Loucy (cell line): ENCODE results near the gene DCP1A.

ENCODE experiments used
- H2AFZ ChIP-seq: fragments of 200-600 bp; sonication (generic); 2 replicates; pipeline ENCODE4 v1.6.0; 2016; ENCODE audit warnings: antibody characterized with exemption, mild to moderate bottlenecking, low read length, moderate library complexity
- H3F3A ChIP-seq: fragments of 200-600 bp; 2 replicates; pipeline ENCODE4 v1.6.0; 2016; ENCODE audit warnings: antibody characterized with exemption, low read depth, mild to moderate bottlenecking
- H3K27me3 ChIP-seq: fragments of 200-600 bp; sonication (generic); 2 replicates; pipeline ENCODE4 v1.6.1; 2014; ENCODE audit warnings: low read length, mild to moderate bottlenecking; ENCODE audit not compliant: insufficient read depth, poor library complexity, severe bottlenecking
- H3K36me3 ChIP-seq: fragments of 200-600 bp; sonication (generic); 2 replicates; pipeline ENCODE4 v1.6.1; 2016; ENCODE audit warnings: low read length; ENCODE audit not compliant: insufficient read depth
- H3K4me1 ChIP-seq: fragments of 200-600 bp; sonication (generic); 2 replicates; pipeline ENCODE4 v1.5.1; 2014; ENCODE audit warnings: low read length, mild to moderate bottlenecking; ENCODE audit not compliant: insufficient read depth, poor library complexity, severe bottlenecking
- H3K4me2 ChIP-seq: fragments of 200-600 bp; sonication (generic); 2 replicates; pipeline ENCODE4 v1.6.0; 2014; ENCODE audit warnings: antibody characterized with exemption, low read length, low read depth, mild to moderate bottlenecking; ENCODE audit not compliant: poor library complexity, severe bottlenecking
- H3K4me3 ChIP-seq: fragments of 200-600 bp; sonication (generic); 2 replicates; pipeline ENCODE4 v1.5.1; 2014; ENCODE audit warnings: low read length, mild to moderate bottlenecking, mixed read lengths; ENCODE audit not compliant: poor library complexity, severe bottlenecking
- H3K79me2 ChIP-seq: fragments of 200-600 bp; sonication (generic); 2 replicates; pipeline ENCODE4 v1.6.1; 2014; ENCODE audit warnings: low read length; ENCODE audit not compliant: insufficient read depth
- H3K9ac ChIP-seq: fragments of 200-600 bp; sonication (generic); 2 replicates; pipeline ENCODE4 v1.6.0; 2014; ENCODE audit warnings: mild to moderate bottlenecking, low read depth, low read length, moderate library complexity; ENCODE audit not compliant: poor library complexity, severe bottlenecking
- H3K9me2 ChIP-seq: fragments of 200-600 bp; sonication (generic); replicated peaks from 2 replicates; pipeline ENCODE4 v1.6.1; 2016; ENCODE audit warnings: low read depth, low read length, mixed read lengths
- H3K9me3 ChIP-seq: fragments of 200-600 bp; sonication (generic); 2 replicates; pipeline ENCODE4 v1.6.1; 2014; ENCODE audit warnings: mild to moderate bottlenecking, antibody characterized with exemption, low read length, low read depth; ENCODE audit not compliant: insufficient read depth
- H4K20me1 ChIP-seq: fragments of 200-600 bp; sonication (generic); 2 replicates; pipeline ENCODE4 v1.6.0; 2014; ENCODE audit warnings: antibody characterized with exemption, low read length, mild to moderate bottlenecking; ENCODE audit not compliant: insufficient read depth, poor library complexity, severe bottlenecking
- EZH2phosphoT487 ChIP-seq: fragments of 200-600 bp; IDR thresholded peaks from 2 replicates; pipeline ENCODE4 v1.6.1; 2018; ENCODE audit warnings: antibody characterized with exemption, mild to moderate bottlenecking, moderate library complexity, borderline replicate concordance
- TF ChIP-seq, protein P1 (sequence below): fragments of 200-600 bp; sonication (generic); conservative IDR thresholded peaks from 2 replicates; pipeline ENCODE4 v1.5.1; 2014; ENCODE audit warnings: mild to moderate bottlenecking, antibody characterized with exemption, low read length

DCP1A gene

DNA sequence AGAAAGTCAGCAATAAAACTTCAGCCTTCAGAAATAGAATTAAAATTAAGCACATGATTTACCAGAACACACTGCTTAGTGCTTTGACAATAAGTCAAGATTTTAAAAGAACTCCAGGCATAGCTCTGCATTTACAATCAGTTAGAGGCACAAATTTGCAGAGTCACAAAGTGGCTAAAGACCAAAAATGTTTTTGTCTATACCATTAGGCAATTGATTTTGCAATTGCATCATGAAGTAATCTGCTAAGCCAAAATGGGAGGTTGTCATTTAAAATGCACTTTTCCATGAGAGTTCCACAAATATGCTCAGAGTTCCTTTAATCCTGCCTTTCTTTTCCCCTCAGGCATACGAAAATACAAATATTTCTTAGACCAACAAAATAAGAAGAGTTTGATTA lies 10.1 kb upstream of the DCP1A start:
- Histone ChIP-seq H3F3A (no peaks in the 10 kb centered on the region), H3K27me3 (no peaks in the 10 kb centered on the region), H3K4me2 (no peak overlapping the region), H2AFZ (no peak overlapping the region), H3K79me2 (no peaks in the 10 kb centered on the region), H3K36me3 (no peaks in the 10 kb centered on the region), H3K9me3 (no peaks in the 10 kb centered on the region), H3K4me3 (no peak overlapping the region), H4K20me1 (no peaks in the 10 kb centered on the region), H3K9me2 (no peaks in the 10 kb centered on the region), H3K9ac (no peak overlapping the region), H3K4me1 (peaks cover 8% of the 10 kb centered on the region)
- TF ChIP-seq EZH2phosphoT487 = no peak
- TF ChIP-seq, protein P1, sequence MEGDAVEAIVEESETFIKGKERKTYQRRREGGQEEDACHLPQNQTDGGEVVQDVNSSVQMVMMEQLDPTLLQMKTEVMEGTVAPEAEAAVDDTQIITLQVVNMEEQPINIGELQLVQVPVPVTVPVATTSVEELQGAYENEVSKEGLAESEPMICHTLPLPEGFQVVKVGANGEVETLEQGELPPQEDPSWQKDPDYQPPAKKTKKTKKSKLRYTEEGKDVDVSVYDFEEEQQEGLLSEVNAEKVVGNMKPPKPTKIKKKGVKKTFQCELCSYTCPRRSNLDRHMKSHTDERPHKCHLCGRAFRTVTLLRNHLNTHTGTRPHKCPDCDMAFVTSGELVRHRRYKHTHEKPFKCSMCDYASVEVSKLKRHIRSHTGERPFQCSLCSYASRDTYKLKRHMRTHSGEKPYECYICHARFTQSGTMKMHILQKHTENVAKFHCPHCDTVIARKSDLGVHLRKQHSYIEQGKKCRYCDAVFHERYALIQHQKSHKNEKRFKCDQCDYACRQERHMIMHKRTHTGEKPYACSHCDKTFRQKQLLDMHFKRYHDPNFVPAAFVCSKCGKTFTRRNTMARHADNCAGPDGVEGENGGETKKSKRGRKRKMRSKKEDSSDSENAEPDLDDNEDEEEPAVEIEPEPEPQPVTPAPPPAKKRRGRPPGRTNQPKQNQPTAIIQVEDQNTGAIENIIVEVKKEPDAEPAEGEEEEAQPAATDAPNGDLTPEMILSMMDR = no peak

- H3K9me2 ChIP-seq = no peaks in the 10 kb centered on the region
- H3K36me3 ChIP-seq = no peaks in the 10 kb centered on the region
- H4K20me1 ChIP-seq = no peaks in the 10 kb centered on the region
- H3K27me3 ChIP-seq = no peaks in the 10 kb centered on the region
- TF ChIP-seq, protein P1 = no peak
- TF ChIP-seq EZH2phosphoT487 = no peak
- H3F3A ChIP-seq = no peaks in the 10 kb centered on the region
- no peaks in the 10 kb centered on the region for H3K79me2 ChIP-seq
- H3K4me1 ChIP-seq = peaks cover 20% of the 10 kb centered on the region
- no peak overlapping the region for H3K4me2 ChIP-seq
- no peak overlapping the region for H3K4me3 ChIP-seq
- no peaks in the 10 kb centered on the region for H3K9me3 ChIP-seq
- H3K9ac ChIP-seq = no peak overlapping the region
- H2AFZ ChIP-seq = 0 out of 2 replicates have a peak overlapping the region, but pooled peaks have one; percentile 2
Measured at GRCh38 chr3:53354945-53355498, 7.7 kb upstream of the DCP1A start.

DNA sequence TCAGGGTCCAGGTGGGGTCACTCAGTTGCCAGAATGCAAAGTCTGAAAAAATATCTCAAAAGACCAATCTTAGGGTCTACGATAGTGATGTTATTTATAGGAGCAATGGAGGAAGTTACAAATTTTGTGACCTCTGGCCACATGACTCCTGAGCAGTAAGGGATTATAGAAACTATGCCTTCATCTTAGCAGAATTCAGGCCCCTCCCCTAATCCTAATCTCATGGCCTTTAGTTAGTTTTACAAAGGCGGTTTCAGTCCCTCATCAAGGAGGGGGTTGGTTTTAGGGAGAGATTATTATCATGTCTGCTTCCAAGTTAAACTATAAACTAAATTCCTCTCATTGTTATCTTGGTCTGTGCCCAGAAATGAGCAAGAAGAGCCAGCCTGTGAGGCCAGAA lies 5.9 kb upstream of the DCP1A start:
- Histone ChIP-seq H2AFZ (no peak overlapping the region), H3K9me2 (no peaks in the 10 kb centered on the region), H3K4me3 (no peak overlapping the region), H3K9me3 (no peaks in the 10 kb centered on the region), H3K36me3 (no peaks in the 10 kb centered on the region), H4K20me1 (no peaks in the 10 kb centered on the region), H3K4me1 (peaks cover 20% of the 10 kb centered on the region), H3F3A (no peaks in the 10 kb centered on the region), H3K9ac (no peak overlapping the region), H3K4me2 (no peak overlapping the region), H3K79me2 (no peaks in the 10 kb centered on the region), H3K27me3 (no peaks in the 10 kb centered on the region)
- TF ChIP-seq EZH2phosphoT487 = no peak
- TF ChIP-seq, protein P1 = no peak
